Mononuclear cell (primary cell): ENCODE measurements around the gene RYR2. TPM values are rescaled to one million over a fixed set of nuclear protein-coding genes. Genes with fewer than 3 reads are reported as not detected.
"Not testable (repeated sequence)": the region's sequence is repeated elsewhere in the genome, so short reads cannot be mapped to it uniquely, and the experiment has no call there.

ENCODE experiments used
- H3K27me3 ChIP-seq: 2 replicates; pipeline ENCODE4 v1.6.0; 2011; ENCODE audit warnings: low read length, control low read depth; ENCODE audit not compliant: insufficient read depth
- H3K4me1 ChIP-seq: 2 replicates; pipeline ENCODE4 v1.5.1; 2011; ENCODE audit warnings: mild to moderate bottlenecking, low read length, control low read depth; ENCODE audit not compliant: insufficient read depth
- H3K4me3 ChIP-seq: 2 replicates; pipeline ENCODE4 v1.5.1; 2011; ENCODE audit warnings: mild to moderate bottlenecking, low read length, moderate library complexity
- H3K9me3 ChIP-seq: 2 replicates; pipeline ENCODE4 v1.5.1; 2011; ENCODE audit warnings: low read depth, mild to moderate bottlenecking, control low read depth, low read length
- total RNA-seq: library from RNA; depleted of rRNA; stranded (reverse); fragments of >200 nt; gene quantifications from one replicate; pipeline ENCODE4 v1.2.3, GENCODE V29; 2012

RYR2 gene
- total RNA-seq, 1 donor: 0.21 TPM

GRCh38 chr1:237838904-237839534 is 797.0 kb downstream of the RYR2 start:
- Histone ChIP-seq H3K27me3 (no peaks in the 10 kb centered on the region), H3K4me1 (no peaks in the 10 kb centered on the region), H3K9me3 (no peaks in the 10 kb centered on the region)

DNA sequence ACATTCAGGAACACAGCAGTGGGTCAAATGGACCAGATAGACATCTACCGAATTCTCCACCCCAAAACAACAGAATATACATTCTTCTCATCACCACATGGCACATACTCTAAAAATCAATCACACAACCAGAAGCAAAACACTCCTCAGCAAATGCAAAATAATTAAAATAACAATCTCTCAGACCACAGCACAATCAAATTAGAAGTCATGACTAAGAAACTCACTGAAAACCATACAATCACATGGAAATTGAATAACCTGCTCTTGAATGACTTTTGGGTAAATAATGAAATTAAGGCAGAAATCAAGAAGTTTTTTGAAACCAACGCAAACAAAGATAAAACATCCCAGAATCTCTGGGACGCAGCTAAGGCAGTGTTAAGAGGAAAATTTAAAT is 799.5 kb downstream of the RYR2 start:
- no peak overlapping the region for H3K4me3 ChIP-seq
- no peaks in the 10 kb centered on the region for H3K27me3 ChIP-seq
- H3K9me3 ChIP-seq: no peaks in the 10 kb centered on the region
- H3K4me1 ChIP-seq: no peaks in the 10 kb centered on the region

More at GRCh38 chr1:237838904-237839534, 797.0 kb downstream of the RYR2 start:
- no peak overlapping the region for H3K4me3 ChIP-seq

GRCh38 chr1:237843516-237843915 is 801.5 kb downstream of the RYR2 start:
- H3K27me3 ChIP-seq, H3K4me3 ChIP-seq, H3K4me1 ChIP-seq, H3K9me3 ChIP-seq: not testable (repeated sequence)

- H3K4me1 ChIP-seq: no peaks in the 10 kb centered on the region
Observed at GRCh38 chr1:237851210-237851845, 809.3 kb downstream of the RYR2 start.

DNA sequence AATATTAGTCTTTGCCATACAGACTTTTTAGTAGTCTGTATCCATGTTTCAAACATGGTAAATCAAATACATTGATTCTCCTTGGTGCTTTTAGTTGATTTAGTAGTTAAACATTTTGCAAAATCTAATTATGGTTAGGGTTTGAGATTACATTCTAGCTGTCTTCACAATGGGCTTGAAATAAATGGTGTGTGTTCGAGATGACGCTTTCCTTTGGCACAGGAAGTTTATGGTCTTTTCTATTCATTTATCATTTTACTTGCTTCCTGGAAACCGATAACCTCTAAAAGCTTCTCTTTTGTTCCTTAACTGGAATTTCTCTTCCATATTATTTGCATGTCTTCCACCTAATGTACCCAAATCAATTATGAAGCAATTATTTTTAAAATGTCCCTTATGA is 810.4 kb downstream of the RYR2 start:
- Histone ChIP-seq H3K9me3 (no peaks in the 10 kb centered on the region), H3K4me3 (no peak overlapping the region), H3K27me3 (no peaks in the 10 kb centered on the region), H3K4me1 (no peaks in the 10 kb centered on the region)

More at GRCh38 chr1:237851210-237851845, 809.3 kb downstream of the RYR2 start:
- Histone ChIP-seq H3K4me3 (no peak overlapping the region), H3K9me3 (no peaks in the 10 kb centered on the region), H3K27me3 (no peaks in the 10 kb centered on the region)

- Histone ChIP-seq H3K27me3 (no peaks in the 10 kb centered on the region), H3K9me3 (no peaks in the 10 kb centered on the region), H3K4me1 (no peaks in the 10 kb centered on the region), H3K4me3 (no peak overlapping the region)
Observed at GRCh38 chr1:237857455-237857854, 815.5 kb downstream of the RYR2 start.

DNA sequence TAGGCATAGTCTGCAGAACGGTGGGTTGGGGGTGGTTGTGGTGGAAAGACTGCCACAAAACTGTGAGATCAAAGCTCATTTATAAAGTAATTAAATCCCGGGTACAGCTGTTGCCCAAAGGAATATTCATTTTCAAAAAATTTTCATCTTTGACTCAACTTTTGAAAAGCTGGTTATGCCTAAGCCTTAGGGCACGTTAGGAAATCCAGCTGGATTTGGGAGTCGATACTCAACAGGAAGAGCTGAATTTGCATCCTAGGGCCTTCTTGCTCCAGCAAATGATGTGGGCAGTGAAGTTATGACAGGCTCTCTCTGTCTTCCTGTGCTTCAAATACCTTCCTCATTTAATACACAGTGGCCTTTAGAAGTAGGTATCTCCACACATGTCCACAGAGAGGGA is 817.0 kb downstream of the RYR2 start:
- H3K4me3 ChIP-seq: no peak overlapping the region
- H3K4me1 ChIP-seq: no peaks in the 10 kb centered on the region
- H3K27me3 ChIP-seq: no peaks in the 10 kb centered on the region
- H3K9me3 ChIP-seq: no peaks in the 10 kb centered on the region

DNA sequence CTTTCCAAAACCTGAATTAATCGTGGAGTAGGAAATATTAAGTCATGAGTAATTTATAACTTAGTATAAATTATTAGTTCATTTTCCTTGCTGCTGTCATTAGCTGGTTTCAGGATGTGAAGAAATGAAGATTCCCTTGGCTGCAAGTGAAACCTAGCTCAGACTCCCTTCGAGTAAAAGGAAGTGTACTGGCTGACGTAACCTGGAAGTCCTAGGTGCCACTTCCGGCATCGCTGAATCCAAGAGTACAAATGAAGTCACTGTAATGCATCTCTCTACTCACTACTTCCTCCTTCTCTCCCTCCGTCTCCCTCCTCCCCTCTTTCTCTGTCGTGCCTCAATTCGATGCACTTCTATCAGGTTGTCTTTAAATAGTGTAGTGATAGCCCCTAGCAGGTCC is 820.0 kb downstream of the RYR2 start:
- Histone ChIP-seq H3K4me3 (no peak overlapping the region), H3K4me1 (no peaks in the 10 kb centered on the region), H3K27me3 (no peaks in the 10 kb centered on the region), H3K9me3 (no peaks in the 10 kb centered on the region)

- H3K4me1 ChIP-seq: no peaks in the 10 kb centered on the region
- H3K9me3 ChIP-seq: no peaks in the 10 kb centered on the region
- H3K27me3 ChIP-seq: no peaks in the 10 kb centered on the region
- H3K4me3 ChIP-seq: no peak overlapping the region
Observed at GRCh38 chr1:237863234-237863633, 821.2 kb downstream of the RYR2 start.

- Histone ChIP-seq H3K4me1 (no peaks in the 10 kb centered on the region), H3K4me3 (no peak overlapping the region), H3K27me3 (no peaks in the 10 kb centered on the region)
Observed at GRCh38 chr1:237864338-237865244, 822.6 kb downstream of the RYR2 start.

DNA sequence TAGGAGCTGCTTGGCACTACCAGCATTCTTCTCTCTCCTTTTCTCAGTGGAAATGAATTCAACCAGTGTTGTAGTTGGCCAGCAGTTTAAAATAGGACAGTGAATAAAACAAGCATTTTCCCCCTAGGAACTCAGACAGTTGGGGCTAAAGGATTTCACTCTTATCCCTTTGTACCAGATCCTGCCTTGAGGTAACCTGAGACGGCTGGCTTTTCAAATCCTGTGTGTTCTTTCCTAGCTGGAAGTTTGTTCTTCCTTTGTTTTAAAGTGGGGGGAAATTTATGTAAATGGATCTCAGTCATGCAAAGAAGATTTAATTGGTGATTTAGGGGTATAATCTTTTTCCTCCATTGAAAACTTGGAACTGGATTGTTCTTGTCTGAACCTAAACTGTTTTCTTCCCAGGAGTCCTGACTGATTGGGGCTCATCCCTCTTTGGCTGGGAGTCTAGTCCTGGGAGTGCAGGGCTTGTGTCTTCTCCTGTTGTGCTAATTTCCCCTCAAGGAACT is 825.5 kb downstream of the RYR2 start:
- Histone ChIP-seq H3K4me1 (no peaks in the 10 kb centered on the region), H3K9me3 (no peaks in the 10 kb centered on the region), H3K4me3 (no peak overlapping the region), H3K27me3 (no peaks in the 10 kb centered on the region)

More at GRCh38 chr1:237864338-237865244, 822.6 kb downstream of the RYR2 start:
- no peaks in the 10 kb centered on the region for H3K9me3 ChIP-seq

GRCh38 chr1:237868817-237869600 is 827.0 kb downstream of the RYR2 start:
- H3K4me1 ChIP-seq: no peaks in the 10 kb centered on the region
- H3K9me3 ChIP-seq: no peaks in the 10 kb centered on the region
- H3K27me3 ChIP-seq: no peaks in the 10 kb centered on the region
- H3K4me3 ChIP-seq: no peak overlapping the region

GRCh38 chr1:237873487-237874211 is 831.7 kb downstream of the RYR2 start:
- Histone ChIP-seq H3K4me3 (no peak overlapping the region), H3K9me3 (no peaks in the 10 kb centered on the region), H3K4me1 (no peaks in the 10 kb centered on the region), H3K27me3 (no peaks in the 10 kb centered on the region)

DNA sequence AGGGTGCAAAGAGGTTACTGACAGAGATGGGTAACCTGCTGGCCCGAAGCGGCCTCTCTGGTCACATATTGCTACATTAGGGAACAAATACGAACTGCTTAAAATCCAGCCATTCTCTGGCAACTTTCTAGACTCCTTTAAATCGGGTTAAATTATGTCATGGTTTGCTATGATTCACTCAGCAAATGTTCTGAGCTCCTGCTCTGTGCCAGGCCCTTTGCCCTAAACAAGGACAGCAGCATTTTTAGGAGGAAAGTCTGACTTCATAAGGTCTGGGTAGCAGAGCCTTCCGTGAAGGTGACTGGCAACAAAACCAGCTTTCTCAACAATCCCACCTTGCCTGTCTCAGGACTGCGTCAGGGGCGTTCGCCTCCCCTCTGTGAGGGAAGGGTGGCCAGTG is 833.3 kb downstream of the RYR2 start:
- Histone ChIP-seq H3K9me3 (no peaks in the 10 kb centered on the region), H3K27me3 (no peaks in the 10 kb centered on the region), H3K4me1 (no peaks in the 10 kb centered on the region), H3K4me3 (no peak overlapping the region)
